AG10803 (cell line): ENCODE data around the gene VEPH1.

Experiments
- DNase-seq: peaks from one replicate; pipeline ENCODE4 v3.0.0; 2010; ENCODE audit warnings: low read depth
- H3K4me3 ChIP-seq: 2 replicates; pipeline ENCODE4 v1.5.1; 2011; ENCODE audit warnings: mild to moderate bottlenecking, low read length, control low read depth
- TF ChIP-seq, protein P1 (sequence below): conservative IDR thresholded peaks from 2 replicates; pipeline ENCODE4 v1.5.1; 2011; ENCODE audit warnings: mild to moderate bottlenecking, low read length, control low read depth, inconsistent platforms

VEPH1 gene

DNA sequence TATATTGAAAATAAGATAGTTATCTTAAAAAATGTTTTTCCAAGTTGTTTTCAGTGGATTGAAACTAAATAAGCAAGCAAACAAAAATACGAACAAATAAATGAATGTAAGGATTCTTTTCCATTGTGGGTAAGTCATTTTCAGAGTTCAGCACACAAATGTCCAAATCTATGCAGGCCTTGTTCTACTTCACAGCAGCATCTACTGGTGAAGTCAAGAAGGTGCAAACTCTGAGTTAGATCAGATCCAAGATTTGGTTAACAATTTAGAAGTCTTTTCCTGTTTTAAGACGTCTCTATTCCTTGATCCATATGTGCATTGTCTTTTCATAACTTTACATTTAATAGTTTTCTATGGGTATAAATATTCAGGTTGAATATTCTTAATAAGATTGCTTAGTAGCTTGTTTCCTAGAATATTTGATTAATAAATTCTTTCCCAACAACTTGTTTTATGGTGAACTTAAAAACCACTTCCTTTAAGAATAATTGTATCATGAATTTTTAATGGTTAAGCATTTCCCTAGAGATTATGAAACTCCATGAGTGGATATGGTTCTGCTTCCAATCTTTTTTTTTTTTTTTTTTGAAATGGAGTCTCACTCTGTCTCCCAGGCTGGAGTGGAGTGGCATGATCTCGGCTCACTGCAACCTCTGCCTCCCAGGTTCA, 56.1 kb downstream of the VEPH1 start:
- no peak overlapping the region for H3K4me3 ChIP-seq
- DNase-seq = peak; percentile 74
- TF ChIP-seq, protein P1, sequence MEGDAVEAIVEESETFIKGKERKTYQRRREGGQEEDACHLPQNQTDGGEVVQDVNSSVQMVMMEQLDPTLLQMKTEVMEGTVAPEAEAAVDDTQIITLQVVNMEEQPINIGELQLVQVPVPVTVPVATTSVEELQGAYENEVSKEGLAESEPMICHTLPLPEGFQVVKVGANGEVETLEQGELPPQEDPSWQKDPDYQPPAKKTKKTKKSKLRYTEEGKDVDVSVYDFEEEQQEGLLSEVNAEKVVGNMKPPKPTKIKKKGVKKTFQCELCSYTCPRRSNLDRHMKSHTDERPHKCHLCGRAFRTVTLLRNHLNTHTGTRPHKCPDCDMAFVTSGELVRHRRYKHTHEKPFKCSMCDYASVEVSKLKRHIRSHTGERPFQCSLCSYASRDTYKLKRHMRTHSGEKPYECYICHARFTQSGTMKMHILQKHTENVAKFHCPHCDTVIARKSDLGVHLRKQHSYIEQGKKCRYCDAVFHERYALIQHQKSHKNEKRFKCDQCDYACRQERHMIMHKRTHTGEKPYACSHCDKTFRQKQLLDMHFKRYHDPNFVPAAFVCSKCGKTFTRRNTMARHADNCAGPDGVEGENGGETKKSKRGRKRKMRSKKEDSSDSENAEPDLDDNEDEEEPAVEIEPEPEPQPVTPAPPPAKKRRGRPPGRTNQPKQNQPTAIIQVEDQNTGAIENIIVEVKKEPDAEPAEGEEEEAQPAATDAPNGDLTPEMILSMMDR = peak; percentile 87

DNA sequence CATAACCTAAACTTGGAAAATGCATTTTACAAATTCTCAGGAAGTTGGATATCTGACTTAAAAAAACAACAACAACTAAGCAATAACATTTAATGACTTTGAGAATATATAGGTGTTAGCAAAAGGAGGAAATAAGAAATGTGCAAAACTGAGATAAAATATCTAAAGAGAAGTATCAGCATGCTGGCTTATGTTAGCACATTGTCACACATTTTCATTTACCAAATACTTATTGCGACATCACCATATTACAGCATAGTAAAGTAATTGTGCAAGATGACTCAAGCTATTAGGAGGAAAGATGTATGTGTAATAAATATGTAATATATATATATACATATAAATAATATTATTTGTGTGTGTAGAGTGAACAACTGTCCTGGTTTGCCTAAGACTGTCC, 57.4 kb downstream of the VEPH1 start:
- no peak overlapping the region for H3K4me3 ChIP-seq
- peak; percentile 76 for DNase-seq
- TF ChIP-seq, protein P1 = no peak

DNA sequence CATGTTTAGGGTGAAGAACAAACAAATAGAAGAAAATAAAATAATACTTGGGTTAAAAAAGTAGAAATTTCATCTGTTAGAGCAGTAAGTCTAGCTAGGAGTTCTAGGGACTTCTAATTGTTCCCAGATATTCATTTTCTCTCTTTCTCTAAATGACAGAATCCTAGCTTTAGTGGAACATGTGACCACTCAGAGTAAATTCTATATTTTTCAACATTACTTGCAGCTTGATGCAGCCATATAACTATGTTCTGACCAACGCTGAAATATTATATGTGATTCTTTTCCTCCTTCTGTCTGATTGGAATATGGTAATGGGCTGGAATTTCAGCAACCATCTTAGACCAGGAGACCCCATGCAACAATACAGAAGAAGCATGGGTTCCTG, 58.4 kb downstream of the VEPH1 start:
- DNase-seq = no peak
- TF ChIP-seq, protein P1 = no peak
- no peak overlapping the region for H3K4me3 ChIP-seq

DNA sequence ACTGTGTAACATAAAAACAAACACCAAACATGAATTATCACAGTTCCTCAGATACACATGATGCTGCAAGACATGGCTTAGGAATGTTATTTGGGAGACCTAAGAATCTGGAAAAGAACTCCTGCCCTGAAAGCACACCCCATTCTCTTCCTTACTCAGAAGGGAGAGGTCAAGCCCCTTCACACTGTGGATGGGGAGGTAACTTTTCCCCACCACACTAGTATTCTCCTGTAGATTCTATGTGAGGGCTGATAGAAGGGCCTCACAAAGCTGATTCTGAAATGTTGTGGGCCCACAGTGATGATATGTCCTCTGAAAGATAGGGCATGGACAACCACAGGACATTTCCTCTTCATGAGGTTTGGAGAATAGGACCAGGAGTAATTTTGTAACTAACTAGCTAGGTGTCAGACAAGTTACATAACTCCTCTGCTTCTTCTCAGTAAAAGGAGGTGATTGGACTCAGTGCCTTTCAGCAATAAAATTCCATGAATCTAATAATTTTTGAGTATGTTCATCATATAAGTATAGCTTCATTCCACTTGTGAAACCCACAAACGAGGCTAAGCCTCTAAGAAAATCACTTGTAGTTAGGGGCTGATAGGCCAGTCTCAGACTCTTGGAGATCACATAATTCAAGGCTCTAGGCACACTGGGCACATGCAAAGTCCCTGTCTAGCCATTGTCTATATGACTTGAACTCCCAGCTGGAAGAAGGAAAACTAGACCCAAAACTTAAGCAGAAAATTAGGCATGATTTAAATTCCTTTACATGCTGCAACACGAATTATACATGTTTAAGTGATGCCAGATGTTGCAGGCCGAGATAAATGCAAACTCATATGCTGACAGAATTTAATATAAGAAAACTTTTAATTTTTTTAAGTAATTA, 59.1 kb downstream of the VEPH1 start:
- no peak overlapping the region for H3K4me3 ChIP-seq
- DNase-seq = peak; percentile 75
- TF ChIP-seq, protein P1 = no peak

DNA sequence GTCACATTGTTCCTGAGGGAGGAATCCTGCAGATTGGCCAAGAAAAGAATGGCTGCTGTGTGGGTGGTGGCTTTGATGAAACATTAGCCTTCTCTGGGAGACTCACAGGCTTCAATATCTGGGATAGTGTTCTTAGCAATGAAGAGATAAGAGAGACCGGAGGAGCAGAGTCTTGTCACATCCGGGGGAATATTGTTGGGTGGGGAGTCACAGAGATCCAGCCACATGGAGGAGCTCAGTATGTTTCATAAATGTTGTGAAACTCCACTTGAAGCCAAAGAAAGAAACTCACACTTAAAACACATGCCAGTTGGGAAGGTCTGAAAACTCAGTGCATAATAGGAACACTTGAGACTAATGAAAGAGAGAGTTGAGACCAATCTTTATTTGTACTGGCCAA, 60.5 kb downstream of the VEPH1 start:
- 0 out of 2 replicates have a peak overlapping the region, but pooled peaks have one; percentile 2 for H3K4me3 ChIP-seq
- TF ChIP-seq, protein P1 = no peak
- DNase-seq = peak; percentile 67

DNA sequence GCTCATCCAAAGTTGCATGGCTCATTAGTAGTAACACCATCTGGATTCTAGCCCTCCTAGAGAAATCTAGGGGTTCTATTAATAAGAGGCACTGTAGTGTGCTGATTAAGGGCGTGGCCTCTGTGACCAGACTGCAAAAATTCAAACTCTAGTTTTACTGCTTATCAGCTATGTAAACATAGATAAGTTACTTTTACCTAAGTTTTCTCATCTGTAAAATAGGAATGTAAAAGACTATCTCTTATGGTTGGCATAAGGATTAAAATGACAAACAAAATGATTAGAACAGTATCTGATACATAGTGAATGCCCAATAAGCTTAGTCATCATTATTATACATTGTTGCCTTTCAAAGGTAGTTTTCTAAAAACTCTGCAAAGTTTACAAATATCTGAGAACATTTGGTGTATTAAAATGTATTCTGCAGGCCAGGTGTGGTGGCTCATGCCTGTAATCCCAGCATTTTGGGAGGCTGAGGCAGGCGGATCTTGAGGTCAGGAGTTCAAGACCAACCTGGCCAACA, 62.1 kb downstream of the VEPH1 start:
- no peak for DNase-seq
- H3K4me3 ChIP-seq = peak overlapping the region; percentile 84
- TF ChIP-seq, protein P1 = no peak
